ENCODE results near the gene EFCAB8.

The EFCAB8 gene

GRCh38 chr20:32991792-32992641 lies 133.3 kb downstream of the EFCAB8 start:
- Mint-ChIP-seq H3K27ac (no peak overlapping the region), H3K4me3 (no peak overlapping the region), H3K27me3 (peaks cover 0 to 4% of the 10 kb centered on the region in 2 donors), H3K9me3 (no peaks in the 10 kb centered on the region), H3K36me3 (ENCODE audit: insufficient read depth) (no peaks in the 10 kb centered on the region), H3K4me1 (ENCODE audit: low read depth in 2 of 2) (peaks cover 3% of the 10 kb centered on the region in 2 donors)
- ATAC-seq (replicated peaks) (no peak), DNase-seq (no peak)

GRCh38 chr20:32993496-32994050 lies 134.8 kb downstream of the EFCAB8 start:
- H3K4me1 Mint-ChIP-seq (ENCODE audit: low read depth in 2 of 2) = peaks cover 6 to 9% of the 10 kb centered on the region in 2 donors
- no peak for ATAC-seq (replicated peaks)
- H3K36me3 Mint-ChIP-seq (ENCODE audit: insufficient read depth) = no peaks in the 10 kb centered on the region
- peaks cover 0 to 4% of the 10 kb centered on the region in 2 donors for H3K27me3 Mint-ChIP-seq
- no peak overlapping the region for H3K4me3 Mint-ChIP-seq
- no peak for DNase-seq
- H3K27ac Mint-ChIP-seq = no peak overlapping the region
- no peaks in the 10 kb centered on the region for H3K9me3 Mint-ChIP-seq

GRCh38 chr20:32995802-32996201 lies 137.1 kb downstream of the EFCAB8 start:
- H3K4me1 Mint-ChIP-seq (ENCODE audit: low read depth in 2 of 2) = peaks cover 6 to 9% of the 10 kb centered on the region in 2 donors
- H3K9me3 Mint-ChIP-seq = no peaks in the 10 kb centered on the region
- ATAC-seq (replicated peaks) (no peak), DNase-seq (no peak)
- peaks cover 0 to 4% of the 10 kb centered on the region in 2 donors for H3K27me3 Mint-ChIP-seq
- no peaks in the 10 kb centered on the region for H3K36me3 Mint-ChIP-seq (ENCODE audit: insufficient read depth)
- no peak overlapping the region for H3K27ac Mint-ChIP-seq
- no peak overlapping the region for H3K4me3 Mint-ChIP-seq

- peaks cover 4 to 6% of the 10 kb centered on the region in 2 donors for H3K4me1 Mint-ChIP-seq (ENCODE audit: low read depth in 2 of 2)
- DNase-seq (no peak), ATAC-seq (replicated peaks) (no peak)
- H3K36me3 Mint-ChIP-seq (ENCODE audit: insufficient read depth) = no peaks in the 10 kb centered on the region
- H3K9me3 Mint-ChIP-seq = no peaks in the 10 kb centered on the region
- H3K4me3 Mint-ChIP-seq = no peak overlapping the region
- no peaks in the 10 kb centered on the region for H3K27me3 Mint-ChIP-seq
- no peak overlapping the region for H3K27ac Mint-ChIP-seq
Observed at GRCh38 chr20:32997431-32997830, 138.7 kb downstream of the EFCAB8 start.

- H3K27ac Mint-ChIP-seq = peak overlapping the region in 1 of 2 donors; percentile 36
- ATAC-seq (replicated peaks) = no peak
- no peaks in the 10 kb centered on the region for H3K9me3 Mint-ChIP-seq
Observed at GRCh38 chr20:32999603-33000250, 141.0 kb downstream of the EFCAB8 start.

GRCh38 chr20:33000802-33001466 lies 142.2 kb downstream of the EFCAB8 start:
- no peak for ATAC-seq (replicated peaks)

More at GRCh38 chr20:32999603-33000250, 141.0 kb downstream of the EFCAB8 start:
- H3K4me3 Mint-ChIP-seq = no peak overlapping the region
- no peak for DNase-seq
- peaks cover 6 to 7% of the 10 kb centered on the region in 2 donors for H3K4me1 Mint-ChIP-seq (ENCODE audit: low read depth in 2 of 2)
- no peaks in the 10 kb centered on the region for H3K27me3 Mint-ChIP-seq
- H3K36me3 Mint-ChIP-seq (ENCODE audit: insufficient read depth) = no peaks in the 10 kb centered on the region

GRCh38 chr20:33002087-33002808 lies 143.5 kb downstream of the EFCAB8 start:
- H3K4me3 Mint-ChIP-seq = no peak overlapping the region
- no peaks in the 10 kb centered on the region for H3K27me3 Mint-ChIP-seq
- peaks cover 3 to 6% of the 10 kb centered on the region in 2 donors for H3K9me3 Mint-ChIP-seq
- peak overlapping the region in 1 of 2 donors; percentile 3 for H3K27ac Mint-ChIP-seq
- no peaks in the 10 kb centered on the region for H3K36me3 Mint-ChIP-seq (ENCODE audit: insufficient read depth)
- ATAC-seq (replicated peaks) (no peak), DNase-seq (no peak)
- H3K4me1 Mint-ChIP-seq (ENCODE audit: low read depth in 2 of 2) = peaks cover 8 to 10% of the 10 kb centered on the region in 2 donors

More at GRCh38 chr20:33000802-33001466, 142.2 kb downstream of the EFCAB8 start:
- Mint-ChIP-seq H3K27ac (peak overlapping the region in 1 of 2 donors; percentile 18), H3K36me3 (ENCODE audit: insufficient read depth) (no peaks in the 10 kb centered on the region), H3K9me3 (peaks cover 3 to 6% of the 10 kb centered on the region in 2 donors), H3K27me3 (no peaks in the 10 kb centered on the region), H3K4me3 (no peak overlapping the region), H3K4me1 (ENCODE audit: low read depth in 2 of 2) (peaks cover 8 to 11% of the 10 kb centered on the region in 2 donors)
- no peak for DNase-seq

GRCh38 chr20:33004141-33004751 lies 145.5 kb downstream of the EFCAB8 start, which contains the start of gene SUN5:
Gene SUN5 (minus strand): TSS chr20:33004433. CDS start chr20:33004340, 93 bp downstream.
- DNase-seq = no peak
- ATAC-seq (replicated peaks) = no peak
- Mint-ChIP-seq H3K27ac (no peak within 1 kb of the TSS), H3K27me3 (no peaks in the 10 kb centered on the region), H3K4me3 (no peak within 1 kb of the TSS), H3K9me3 (peaks cover 3 to 6% of the 10 kb centered on the region in 2 donors), H3K36me3 (ENCODE audit: insufficient read depth) (no peaks in the 10 kb centered on the region), H3K4me1 (ENCODE audit: low read depth in 2 of 2) (peaks cover 3 to 8% of the 10 kb centered on the region in 2 donors)

- Mint-ChIP-seq H3K36me3 (ENCODE audit: insufficient read depth) (no peaks in the 10 kb centered on the region), H3K4me1 (ENCODE audit: low read depth in 2 of 2) (peaks cover 3 to 8% of the 10 kb centered on the region in 2 donors), H3K4me3 (no peak overlapping the region), H3K27me3 (peaks cover 0 to under 1% of the 10 kb centered on the region in 2 donors), H3K27ac (no peak overlapping the region), H3K9me3 (peaks cover 3 to 6% of the 10 kb centered on the region in 2 donors)
- DNase-seq (peak; percentile 12 to 25 (median 17)), ATAC-seq (replicated peaks) (peak; percentile 32)
Observed at GRCh38 chr20:33005132-33005566, 146.4 kb downstream of the EFCAB8 start.

- Mint-ChIP-seq H3K4me1 (ENCODE audit: low read depth in 2 of 2) (peaks cover 3 to 8% of the 10 kb centered on the region in 2 donors), H3K27ac (no peak overlapping the region), H3K36me3 (ENCODE audit: insufficient read depth) (no peaks in the 10 kb centered on the region), H3K4me3 (no peak overlapping the region), H3K27me3 (peaks cover 0 to 10% of the 10 kb centered on the region in 2 donors), H3K9me3 (peaks cover 3 to 6% of the 10 kb centered on the region in 2 donors)
- ATAC-seq (replicated peaks) = no peak
- DNase-seq = no peak
Observed at GRCh38 chr20:33005908-33006775, 147.4 kb downstream of the EFCAB8 start.

GRCh38 chr20:33006776-33007375 lies 148.2 kb downstream of the EFCAB8 start:
- ATAC-seq (replicated peaks) = no peak
- no peak overlapping the region for H3K27ac Mint-ChIP-seq
- peaks cover 0 to 10% of the 10 kb centered on the region in 2 donors for H3K27me3 Mint-ChIP-seq
- DNase-seq = no peak
- H3K4me1 Mint-ChIP-seq (ENCODE audit: low read depth in 2 of 2) = peaks cover 3 to 7% of the 10 kb centered on the region in 2 donors
- H3K4me3 Mint-ChIP-seq = no peak overlapping the region
- peaks cover 3 to 6% of the 10 kb centered on the region in 2 donors for H3K9me3 Mint-ChIP-seq
- no peaks in the 10 kb centered on the region for H3K36me3 Mint-ChIP-seq (ENCODE audit: insufficient read depth)

Data from effector memory CD8-positive, alpha-beta T cell (primary cell).